ENCODE measurements around the gene ITGB3. TPM values are rescaled to one million over a fixed set of nuclear protein-coding genes. Genes with fewer than 3 reads are reported as not detected.

The ITGB3 gene
- total RNA-seq, 1 experiment from 2014 or later, result 0.48 TPM

DNA sequence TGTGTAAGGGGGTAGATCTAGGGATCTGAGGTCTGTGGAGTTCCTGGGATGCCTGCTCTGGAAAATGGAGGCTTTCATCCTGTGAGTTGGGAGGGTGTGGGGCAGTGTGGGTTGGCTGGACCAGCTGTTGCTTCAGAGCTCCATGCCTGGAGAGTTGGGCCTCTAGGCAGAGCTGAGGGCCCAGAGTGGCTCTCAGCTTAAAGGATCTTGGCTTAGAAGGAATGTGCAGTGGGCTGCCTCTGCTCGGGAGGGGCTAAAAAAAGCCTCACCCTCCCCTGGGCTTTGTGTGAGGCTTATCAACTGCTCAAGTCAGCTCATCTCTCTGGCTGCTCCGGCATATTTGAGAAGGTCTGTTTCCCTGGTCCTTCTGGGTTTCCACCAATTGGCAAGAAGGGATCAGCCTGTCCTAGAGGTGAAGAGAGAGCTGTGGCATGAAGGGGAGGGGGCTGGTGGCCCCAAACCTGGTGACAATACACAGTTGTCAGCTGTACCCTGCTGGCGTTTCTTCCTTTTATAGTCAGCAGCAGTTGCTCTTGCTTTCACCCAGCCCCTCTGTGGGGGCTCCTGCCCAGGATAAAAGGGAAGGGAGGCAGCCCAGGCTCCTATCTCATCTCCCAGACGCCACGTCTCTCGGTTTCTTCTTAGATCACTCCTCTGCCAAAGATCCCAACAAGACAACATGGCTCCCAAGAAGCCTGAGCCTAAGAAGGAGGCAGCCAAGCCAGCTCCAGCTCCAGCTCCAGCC is 44.7 kb upstream of the ITGB3 start, which contains the start of gene MYL4:
Gene MYL4 (plus strand): TSS at position 605 of the 745 bp plus-strand sequence. CDS start 75 bp downstream, at position 680.
- H3K27me3 ChIP-seq (replicated peaks; ENCODE audit: control insufficient read depth, insufficient read depth, low read length), result no peaks in the 10 kb centered on the region
- Mint-ChIP-seq H3K9me3 (ENCODE audit: unreplicated experiment) (no peaks in the 10 kb centered on the region), H3K27me3 (ENCODE audit: insufficient read depth, unreplicated experiment) (no peaks in the 10 kb centered on the region), H3K27ac (ENCODE audit: unreplicated experiment) (no peak within 1 kb of the TSS), H3K4me3 (ENCODE audit: unreplicated experiment) (no peak within 1 kb of the TSS), H3K36me3 (ENCODE audit: insufficient read depth, unreplicated experiment) (no peaks in the 10 kb centered on the region), H3K4me1 (ENCODE audit: low read depth, unreplicated experiment) (peaks cover 16% of the 10 kb centered on the region)
- ChIA-PET POLR2A (no interaction called here), CTCF (no interaction called here)
- no peak within 1 kb of the TSS for H3K4me3 ChIP-seq (ENCODE audit: low read depth, low read length)
- H3K36me3 ChIP-seq (ENCODE audit: control insufficient read depth, insufficient read depth, low read length), result no peaks in the 10 kb centered on the region
- peaks cover 14% of the 10 kb centered on the region for H3K4me1 ChIP-seq
- no peak for DNase-seq
- TF ChIP-seq, protein P1, sequence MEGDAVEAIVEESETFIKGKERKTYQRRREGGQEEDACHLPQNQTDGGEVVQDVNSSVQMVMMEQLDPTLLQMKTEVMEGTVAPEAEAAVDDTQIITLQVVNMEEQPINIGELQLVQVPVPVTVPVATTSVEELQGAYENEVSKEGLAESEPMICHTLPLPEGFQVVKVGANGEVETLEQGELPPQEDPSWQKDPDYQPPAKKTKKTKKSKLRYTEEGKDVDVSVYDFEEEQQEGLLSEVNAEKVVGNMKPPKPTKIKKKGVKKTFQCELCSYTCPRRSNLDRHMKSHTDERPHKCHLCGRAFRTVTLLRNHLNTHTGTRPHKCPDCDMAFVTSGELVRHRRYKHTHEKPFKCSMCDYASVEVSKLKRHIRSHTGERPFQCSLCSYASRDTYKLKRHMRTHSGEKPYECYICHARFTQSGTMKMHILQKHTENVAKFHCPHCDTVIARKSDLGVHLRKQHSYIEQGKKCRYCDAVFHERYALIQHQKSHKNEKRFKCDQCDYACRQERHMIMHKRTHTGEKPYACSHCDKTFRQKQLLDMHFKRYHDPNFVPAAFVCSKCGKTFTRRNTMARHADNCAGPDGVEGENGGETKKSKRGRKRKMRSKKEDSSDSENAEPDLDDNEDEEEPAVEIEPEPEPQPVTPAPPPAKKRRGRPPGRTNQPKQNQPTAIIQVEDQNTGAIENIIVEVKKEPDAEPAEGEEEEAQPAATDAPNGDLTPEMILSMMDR (IDR thresholded peaks at IDR 0.05; ENCODE audit: insufficient read depth in 1 of 2, low read depth in 1 of 2, low read length in 1 of 2, severe bottlenecking in 1 of 2, unreplicated experiment in 1 of 2), result no peak
- intact Hi-C loops (cut with micrococcal nuclease; ENCODE audit: unreplicated experiment), result no loop called here
- H3K9me3 ChIP-seq, result no peaks in the 10 kb centered on the region
- no TSS peak for BruUV-seq (replicated peaks)

DNA sequence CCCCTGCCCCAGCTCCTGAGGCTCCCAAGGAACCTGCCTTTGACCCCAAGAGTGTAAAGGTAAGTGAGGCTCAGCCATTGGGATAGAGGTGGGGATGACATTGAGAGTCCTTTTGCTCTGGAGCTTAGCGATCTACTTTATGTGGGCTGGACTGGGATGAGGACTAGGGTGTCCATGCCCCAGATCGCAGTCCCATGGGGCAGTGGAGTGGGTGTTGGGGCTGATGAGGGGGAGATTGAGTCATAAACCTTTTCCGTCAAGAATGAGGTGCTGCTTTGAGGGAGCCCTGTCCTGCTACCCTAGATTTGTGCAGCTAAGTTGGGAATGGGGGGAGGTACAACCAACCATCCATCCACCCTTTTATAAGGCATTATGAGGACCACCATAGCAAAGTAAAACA is 44.1 kb upstream of the ITGB3 start:
- no TSS peak for BruUV-seq (replicated peaks)
- intact Hi-C loops (cut with micrococcal nuclease; ENCODE audit: unreplicated experiment), result no loop called here
- H3K9me3 Mint-ChIP-seq (ENCODE audit: unreplicated experiment), result no peaks in the 10 kb centered on the region

DNA sequence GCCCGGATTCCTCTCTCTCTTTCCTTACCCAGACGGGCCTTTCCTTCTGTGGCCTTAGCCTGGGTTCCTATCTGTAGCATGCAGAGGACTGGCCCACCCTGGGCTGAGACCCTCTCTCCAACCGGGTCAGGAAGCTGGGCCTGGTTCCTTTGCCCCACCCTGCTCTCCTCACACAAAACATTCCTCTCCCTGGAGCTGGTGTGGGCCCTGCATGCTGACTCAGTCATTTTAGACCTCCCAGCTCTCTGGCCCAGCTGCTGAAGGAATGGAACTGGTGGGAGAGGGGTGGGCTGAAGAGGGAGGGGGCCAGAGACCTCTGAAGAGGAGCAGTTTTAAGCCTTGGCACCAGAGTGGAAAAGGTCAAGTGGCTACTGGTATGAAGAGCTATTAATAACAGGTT is 43.5 kb upstream of the ITGB3 start:
- no peak overlapping the region for H3K27ac Mint-ChIP-seq (ENCODE audit: unreplicated experiment)
- no peaks in the 10 kb centered on the region for H3K36me3 Mint-ChIP-seq (ENCODE audit: insufficient read depth, unreplicated experiment)
- Histone ChIP-seq H3K36me3 (ENCODE audit: control insufficient read depth, insufficient read depth, low read length) (no peaks in the 10 kb centered on the region), H3K27me3 (replicated peaks; ENCODE audit: control insufficient read depth, insufficient read depth, low read length) (no peaks in the 10 kb centered on the region), H3K4me3 (ENCODE audit: low read depth, low read length) (no peak overlapping the region), H3K4me1 (peaks cover 9% of the 10 kb centered on the region), H3K9me3 (no peaks in the 10 kb centered on the region)
- no peak overlapping the region for H3K4me3 Mint-ChIP-seq (ENCODE audit: unreplicated experiment)
- intact Hi-C loops (cut with micrococcal nuclease; ENCODE audit: unreplicated experiment), result no loop called here
- TF ChIP-seq, protein P1 (IDR thresholded peaks at IDR 0.05; ENCODE audit: insufficient read depth in 1 of 2, low read depth in 1 of 2, low read length in 1 of 2, severe bottlenecking in 1 of 2, unreplicated experiment in 1 of 2), result no peak
- H3K4me1 Mint-ChIP-seq (ENCODE audit: low read depth, unreplicated experiment), result peaks cover 10% of the 10 kb centered on the region
- CTCF ChIA-PET, result no interaction called here
- DNase-seq, result no peak
- POLR2A ChIA-PET, result no interaction called here
- no TSS peak for BruUV-seq (replicated peaks)
- H3K9me3 Mint-ChIP-seq (ENCODE audit: unreplicated experiment), result no peaks in the 10 kb centered on the region
- H3K27me3 Mint-ChIP-seq (ENCODE audit: insufficient read depth, unreplicated experiment), result no peaks in the 10 kb centered on the region

More for the DNA sequence above, 44.1 kb upstream of the ITGB3 start:
- CTCF ChIA-PET, result no interaction called here
- peaks cover 16% of the 10 kb centered on the region for H3K4me1 Mint-ChIP-seq (ENCODE audit: low read depth, unreplicated experiment)
- no peak overlapping the region for H3K27ac Mint-ChIP-seq (ENCODE audit: unreplicated experiment)
- no peaks in the 10 kb centered on the region for H3K9me3 ChIP-seq
- H3K4me1 ChIP-seq, result peaks cover 14% of the 10 kb centered on the region
- DNase-seq, result no peak
- no peaks in the 10 kb centered on the region for H3K27me3 Mint-ChIP-seq (ENCODE audit: insufficient read depth, unreplicated experiment)
- H3K4me3 Mint-ChIP-seq (ENCODE audit: unreplicated experiment), result no peak overlapping the region
- TF ChIP-seq, protein P1 (IDR thresholded peaks at IDR 0.05; ENCODE audit: insufficient read depth in 1 of 2, low read depth in 1 of 2, low read length in 1 of 2, severe bottlenecking in 1 of 2, unreplicated experiment in 1 of 2), result no peak
- no peaks in the 10 kb centered on the region for H3K36me3 ChIP-seq (ENCODE audit: control insufficient read depth, insufficient read depth, low read length)
- no peaks in the 10 kb centered on the region for H3K36me3 Mint-ChIP-seq (ENCODE audit: insufficient read depth, unreplicated experiment)
- H3K27me3 ChIP-seq (replicated peaks; ENCODE audit: control insufficient read depth, insufficient read depth, low read length), result no peaks in the 10 kb centered on the region
- no peak overlapping the region for H3K4me3 ChIP-seq (ENCODE audit: low read depth, low read length)
- POLR2A ChIA-PET, result no interaction called here
